Neutrophil (primary cell): ENCODE results near the gene CAPZA2.
"Not testable (repeated sequence)": the region's sequence is repeated elsewhere in the genome, so short reads cannot be mapped to it uniquely, and the experiment has no call there.

Experiments
- H3K27ac ChIP-seq: fragments of 200-600 bp; sonication (generic); 2 replicates; pipeline ENCODE4 v1.5.1; 2016; ENCODE audit warnings: mild to moderate bottlenecking, moderate library complexity
- H3K27me3 ChIP-seq: fragments of 200-600 bp; sonication (generic); 2 replicates; pipeline ENCODE4 v1.6.0; 2016; ENCODE audit warnings: mild to moderate bottlenecking
- H3K36me3 ChIP-seq: fragments of 200-600 bp; sonication (generic); 2 replicates; pipeline ENCODE4 v1.5.1; 2017
- H3K4me1 ChIP-seq, 2 experiments: fragments of 200-600 bp in 1 of 2; sonication (generic) in 1 of 2; 1 replicate in 1 of 2; 2 replicates in 1 of 2; pipeline versions ENCODE4 v1.5.1 to v1.6.1; 2013 to 2016; ENCODE audit warnings: low read depth in 1 of 2, low read length in 1 of 2, mild to moderate bottlenecking in 1 of 2, moderate library complexity in 1 of 2; ENCODE audit not compliant: control insufficient read depth in 1 of 2, insufficient read depth in 1 of 2
- H3K4me3 ChIP-seq, 2 experiments: fragments of 200-600 bp in 1 of 2; sonication (generic) in 1 of 2; 1 replicate in 1 of 2; 2 replicates in 1 of 2; pipeline ENCODE4 v1.5.1; 2013 to 2016; ENCODE audit warnings: low read depth in 1 of 2, low read length in 1 of 2, mild to moderate bottlenecking in 1 of 2, moderate library complexity in 1 of 2
- H3K9me3 ChIP-seq: fragments of 200-600 bp; sonication (generic); 2 replicates; pipeline ENCODE4 v1.5.1; 2016
- CTCF ChIP-seq: fragments of 200-600 bp; sonication (generic); IDR thresholded peaks from 2 replicates; pipeline ENCODE4 v1.5.1; 2016; ENCODE audit warnings: antibody characterized with exemption

The CAPZA2 gene

GRCh38 chr7:116969371-116969902 lies 107.0 kb downstream of the CAPZA2 start:
- no peak for TF ChIP-seq CTCF
- H3K9me3 ChIP-seq: no peaks in the 10 kb centered on the region
- no peak overlapping the region for H3K27ac ChIP-seq
- peaks cover 0 to 13% of the 10 kb centered on the region in 2 experiments for H3K4me1 ChIP-seq
- no peaks in the 10 kb centered on the region for H3K36me3 ChIP-seq
- H3K27me3 ChIP-seq: no peaks in the 10 kb centered on the region
- H3K4me3 ChIP-seq: no peak overlapping the region

GRCh38 chr7:116970238-116970910 lies 108.0 kb downstream of the CAPZA2 start:
- peaks cover 0 to 13% of the 10 kb centered on the region in 2 experiments for H3K4me1 ChIP-seq
- no peak for TF ChIP-seq CTCF
- no peaks in the 10 kb centered on the region for H3K9me3 ChIP-seq
- H3K36me3 ChIP-seq: no peaks in the 10 kb centered on the region
- H3K27me3 ChIP-seq: no peaks in the 10 kb centered on the region
- peak overlapping the region; percentile 27 for H3K27ac ChIP-seq
- H3K4me3 ChIP-seq: no peak overlapping the region

GRCh38 chr7:116971153-116971552 lies 108.8 kb downstream of the CAPZA2 start:
- H3K27ac ChIP-seq: not testable (repeated sequence)
- peaks cover 0 to 13% of the 10 kb centered on the region in 2 experiments for H3K4me1 ChIP-seq

More at GRCh38 chr7:116971153-116971552, 108.8 kb downstream of the CAPZA2 start:
- not testable (repeated sequence) for H3K27me3 ChIP-seq, H3K4me3 ChIP-seq, H3K9me3 ChIP-seq, H3K36me3 ChIP-seq
